ENCODE data around the gene JCAD.

Gene JCAD

DNA sequence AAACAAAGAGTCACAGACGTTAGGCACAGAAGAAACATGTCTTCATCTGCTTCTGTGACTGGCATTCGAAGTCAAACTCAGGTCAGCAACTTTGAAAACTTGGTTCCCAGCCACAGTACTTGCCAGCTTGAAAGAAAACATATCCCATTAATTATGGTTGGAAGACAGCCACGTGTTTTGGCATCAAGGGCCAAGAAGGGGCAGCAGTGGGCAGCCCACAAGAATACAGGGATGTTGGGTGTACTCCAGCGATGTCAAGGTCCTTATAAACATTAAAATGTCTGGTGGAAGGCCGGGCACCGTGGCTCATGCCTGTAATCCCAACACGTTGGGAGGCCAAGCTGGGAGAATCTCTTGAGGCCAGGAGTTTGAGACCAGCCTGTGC lies 29.5 kb downstream of the JCAD start:
- no peak overlapping the region for H3K27ac ChIP-seq (replicated peaks)
- no peak overlapping the region for H3K4me3 ChIP-seq (replicated peaks; ENCODE audit: insufficient read depth, low read length)
- H3K27me3 ChIP-seq (ENCODE audit: insufficient read depth, poor library complexity, severe bottlenecking): no peaks in the 10 kb centered on the region
- no peak for DNase-seq (ENCODE audit: low read depth in 1 of 2, low spot score in 1 of 2)
- TF ChIP-seq SPI1 (IDR thresholded peaks at IDR 0.05; ENCODE audit: borderline replicate concordance, low read depth) (no peak), GABPA (IDR thresholded peaks at IDR 0.05; ENCODE audit: low read depth) (no peak), POLR2AphosphoS5 (IDR thresholded peaks at IDR 0.05; ENCODE audit: low read depth) (no peak)
- TF ChIP-seq, protein P1, sequence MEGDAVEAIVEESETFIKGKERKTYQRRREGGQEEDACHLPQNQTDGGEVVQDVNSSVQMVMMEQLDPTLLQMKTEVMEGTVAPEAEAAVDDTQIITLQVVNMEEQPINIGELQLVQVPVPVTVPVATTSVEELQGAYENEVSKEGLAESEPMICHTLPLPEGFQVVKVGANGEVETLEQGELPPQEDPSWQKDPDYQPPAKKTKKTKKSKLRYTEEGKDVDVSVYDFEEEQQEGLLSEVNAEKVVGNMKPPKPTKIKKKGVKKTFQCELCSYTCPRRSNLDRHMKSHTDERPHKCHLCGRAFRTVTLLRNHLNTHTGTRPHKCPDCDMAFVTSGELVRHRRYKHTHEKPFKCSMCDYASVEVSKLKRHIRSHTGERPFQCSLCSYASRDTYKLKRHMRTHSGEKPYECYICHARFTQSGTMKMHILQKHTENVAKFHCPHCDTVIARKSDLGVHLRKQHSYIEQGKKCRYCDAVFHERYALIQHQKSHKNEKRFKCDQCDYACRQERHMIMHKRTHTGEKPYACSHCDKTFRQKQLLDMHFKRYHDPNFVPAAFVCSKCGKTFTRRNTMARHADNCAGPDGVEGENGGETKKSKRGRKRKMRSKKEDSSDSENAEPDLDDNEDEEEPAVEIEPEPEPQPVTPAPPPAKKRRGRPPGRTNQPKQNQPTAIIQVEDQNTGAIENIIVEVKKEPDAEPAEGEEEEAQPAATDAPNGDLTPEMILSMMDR (IDR thresholded peaks at IDR 0.05; ENCODE audit: insufficient read depth, low read length): no peak
- TF ChIP-seq, protein P2, sequence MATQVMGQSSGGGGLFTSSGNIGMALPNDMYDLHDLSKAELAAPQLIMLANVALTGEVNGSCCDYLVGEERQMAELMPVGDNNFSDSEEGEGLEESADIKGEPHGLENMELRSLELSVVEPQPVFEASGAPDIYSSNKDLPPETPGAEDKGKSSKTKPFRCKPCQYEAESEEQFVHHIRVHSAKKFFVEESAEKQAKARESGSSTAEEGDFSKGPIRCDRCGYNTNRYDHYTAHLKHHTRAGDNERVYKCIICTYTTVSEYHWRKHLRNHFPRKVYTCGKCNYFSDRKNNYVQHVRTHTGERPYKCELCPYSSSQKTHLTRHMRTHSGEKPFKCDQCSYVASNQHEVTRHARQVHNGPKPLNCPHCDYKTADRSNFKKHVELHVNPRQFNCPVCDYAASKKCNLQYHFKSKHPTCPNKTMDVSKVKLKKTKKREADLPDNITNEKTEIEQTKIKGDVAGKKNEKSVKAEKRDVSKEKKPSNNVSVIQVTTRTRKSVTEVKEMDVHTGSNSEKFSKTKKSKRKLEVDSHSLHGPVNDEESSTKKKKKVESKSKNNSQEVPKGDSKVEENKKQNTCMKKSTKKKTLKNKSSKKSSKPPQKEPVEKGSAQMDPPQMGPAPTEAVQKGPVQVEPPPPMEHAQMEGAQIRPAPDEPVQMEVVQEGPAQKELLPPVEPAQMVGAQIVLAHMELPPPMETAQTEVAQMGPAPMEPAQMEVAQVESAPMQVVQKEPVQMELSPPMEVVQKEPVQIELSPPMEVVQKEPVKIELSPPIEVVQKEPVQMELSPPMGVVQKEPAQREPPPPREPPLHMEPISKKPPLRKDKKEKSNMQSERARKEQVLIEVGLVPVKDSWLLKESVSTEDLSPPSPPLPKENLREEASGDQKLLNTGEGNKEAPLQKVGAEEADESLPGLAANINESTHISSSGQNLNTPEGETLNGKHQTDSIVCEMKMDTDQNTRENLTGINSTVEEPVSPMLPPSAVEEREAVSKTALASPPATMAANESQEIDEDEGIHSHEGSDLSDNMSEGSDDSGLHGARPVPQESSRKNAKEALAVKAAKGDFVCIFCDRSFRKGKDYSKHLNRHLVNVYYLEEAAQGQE (IDR thresholded peaks at IDR 0.05; ENCODE audit: insufficient replicate concordance, low read depth): no peak

DNA sequence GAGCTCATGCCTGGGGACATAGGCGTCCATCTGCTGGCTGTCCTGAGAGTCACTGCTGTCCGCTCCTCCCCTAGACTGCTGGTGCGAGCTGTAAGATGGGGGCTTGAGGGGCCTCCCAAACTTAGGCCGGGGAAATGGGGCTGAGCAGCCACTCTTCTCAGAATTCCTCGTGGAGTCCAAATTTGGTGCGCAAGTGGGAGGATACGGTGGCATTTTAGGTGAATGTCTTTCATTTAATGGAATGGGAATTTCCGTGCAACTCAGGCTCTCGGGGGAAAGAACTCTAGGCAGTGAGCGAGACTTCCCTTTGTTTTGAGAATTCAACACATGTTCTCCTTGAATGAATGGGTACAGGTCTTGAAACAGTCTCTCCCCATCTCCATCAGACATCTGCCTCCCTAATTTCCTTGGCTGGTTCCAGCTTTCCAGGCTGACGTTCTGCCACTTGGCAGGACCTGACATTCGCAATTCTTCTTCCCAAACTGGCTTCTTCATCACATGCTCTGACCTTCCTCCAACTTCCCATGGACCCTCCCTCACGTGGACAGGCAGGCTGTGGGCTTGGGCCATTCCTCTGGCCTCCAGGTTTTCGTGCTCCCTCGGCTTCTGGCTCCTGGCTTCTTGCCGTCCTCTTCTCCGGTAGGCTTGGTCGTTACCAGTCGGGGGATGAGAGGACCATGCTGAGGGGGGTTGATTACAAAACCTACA lies 30.1 kb downstream of the JCAD start:
- H3K27ac ChIP-seq (replicated peaks): no peak overlapping the region
- no peak for DNase-seq (ENCODE audit: low read depth in 1 of 2, low spot score in 1 of 2)
- H3K27me3 ChIP-seq (ENCODE audit: insufficient read depth, poor library complexity, severe bottlenecking): no peaks in the 10 kb centered on the region
- H3K4me3 ChIP-seq (replicated peaks; ENCODE audit: insufficient read depth, low read length): no peak overlapping the region
- TF ChIP-seq POLR2AphosphoS5 (IDR thresholded peaks at IDR 0.05; ENCODE audit: low read depth): no peak
- TF ChIP-seq SPI1 (IDR thresholded peaks at IDR 0.05; ENCODE audit: borderline replicate concordance, low read depth): no peak
- TF ChIP-seq GABPA (IDR thresholded peaks at IDR 0.05; ENCODE audit: low read depth): no peak
- TF ChIP-seq, protein P2 (IDR thresholded peaks at IDR 0.05; ENCODE audit: insufficient replicate concordance, low read depth): no peak
- TF ChIP-seq, protein P1 (IDR thresholded peaks at IDR 0.05; ENCODE audit: insufficient read depth, low read length): no peak

DNA sequence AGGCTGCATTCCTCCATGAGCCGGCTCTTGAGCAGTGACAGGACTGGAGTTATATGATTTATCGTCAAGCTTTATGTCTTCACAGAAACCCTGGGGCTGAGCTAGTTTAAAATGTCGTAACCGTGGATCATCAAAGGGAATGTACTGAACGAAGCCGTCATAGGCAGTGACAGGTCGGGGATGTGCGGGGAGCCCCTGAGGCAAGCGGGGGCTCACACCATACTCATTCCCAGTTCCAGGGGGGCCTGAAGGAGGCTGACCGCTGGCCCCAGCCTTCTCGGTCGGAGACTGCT lies 30.7 kb downstream of the JCAD start:
- H3K4me3 ChIP-seq (replicated peaks; ENCODE audit: insufficient read depth, low read length): no peak overlapping the region
- DNase-seq (ENCODE audit: low read depth in 1 of 2, low spot score in 1 of 2): no peak
- no peaks in the 10 kb centered on the region for H3K27me3 ChIP-seq (ENCODE audit: insufficient read depth, poor library complexity, severe bottlenecking)
- TF ChIP-seq, protein P1 (IDR thresholded peaks at IDR 0.05; ENCODE audit: insufficient read depth, low read length): no peak
- TF ChIP-seq, protein P2 (IDR thresholded peaks at IDR 0.05; ENCODE audit: insufficient replicate concordance, low read depth): no peak
- TF ChIP-seq SPI1 (IDR thresholded peaks at IDR 0.05; ENCODE audit: borderline replicate concordance, low read depth) (no peak), GABPA (IDR thresholded peaks at IDR 0.05; ENCODE audit: low read depth) (no peak), POLR2AphosphoS5 (IDR thresholded peaks at IDR 0.05; ENCODE audit: low read depth) (no peak)
- no peak overlapping the region for H3K27ac ChIP-seq (replicated peaks)
